Measurements from ENCODE around the gene COL6A2. TPM values are rescaled to one million over a fixed set of nuclear protein-coding genes. Genes with fewer than 3 reads are reported as not detected.
A peak's percentile ranks its signal among the peaks of the same experiment; 100 is the strongest.
"Not testable (repeated sequence)": the region's sequence is repeated elsewhere in the genome, so short reads cannot be mapped to it uniquely, and the experiment has no call there.

COL6A2 gene
- total and polyA plus RNA-seq, 8 donors = 362 to 647 (median 447) TPM

- Histone ChIP-seq H3K4me1 (no peaks in the 10 kb centered on the region), H3K27ac (no peak overlapping the region), H3K27me3 (peaks cover 8 to 38% of the 10 kb centered on the region in 2 donors), H3K36me3 (no peaks in the 10 kb centered on the region), H3K9me3 (peaks cover 0 to 19% of the 10 kb centered on the region in 2 donors), H3K4me3 (no peak overlapping the region)
- ATAC-seq (no peak), DNase-seq (no peak)
- TF ChIP-seq CTCF (IDR thresholded peaks at IDR 0.05) = no peak
- intact Hi-C loops (cut with DNase I) = no loop called here
Observed at GRCh38 chr21:46104104-46104503, 6.2 kb downstream of the COL6A2 start.

GRCh38 chr21:46107376-46107775 is 9.5 kb downstream of the COL6A2 start:
- ATAC-seq; H3K4me3 ChIP-seq; H3K27me3 ChIP-seq; H3K4me1 ChIP-seq; DNase-seq; H3K27ac ChIP-seq; intact Hi-C loops (cut with DNase I); H3K36me3 ChIP-seq: not testable (repeated sequence)
- peaks cover 0 to 16% of the 10 kb centered on the region in 2 donors for H3K9me3 ChIP-seq

GRCh38 chr21:46108827-46109312 is 11.0 kb downstream of the COL6A2 start:
- H3K27ac ChIP-seq = no peak overlapping the region
- H3K4me3 ChIP-seq = no peak overlapping the region
- intact Hi-C loops (cut with DNase I) = no loop called here
- H3K4me1 ChIP-seq = no peaks in the 10 kb centered on the region
- ATAC-seq (no peak), DNase-seq (no peak)
- H3K36me3 ChIP-seq = peaks cover 0 to 19% of the 10 kb centered on the region in 2 donors
- H3K27me3 ChIP-seq = peaks cover 0 to under 1% of the 10 kb centered on the region in 2 donors
- TF ChIP-seq CTCF (IDR thresholded peaks at IDR 0.05) = no peak
- H3K9me3 ChIP-seq = peaks cover 0 to 16% of the 10 kb centered on the region in 2 donors

- ATAC-seq (no peak), DNase-seq (peak in 2 of 4 donors; percentile 25 to 66)
- no peak for TF ChIP-seq CTCF (IDR thresholded peaks at IDR 0.05)
- Histone ChIP-seq H3K36me3 (peaks cover 0 to 25% of the 10 kb centered on the region in 2 donors), H3K27ac (no peak overlapping the region), H3K4me1 (no peaks in the 10 kb centered on the region), H3K4me3 (no peak overlapping the region), H3K27me3 (no peaks in the 10 kb centered on the region), H3K9me3 (peaks cover 0 to 16% of the 10 kb centered on the region in 2 donors)
- intact Hi-C loops (cut with DNase I) = no loop called here
Observed at GRCh38 chr21:46109313-46110221, 11.7 kb downstream of the COL6A2 start.

- no peaks in the 10 kb centered on the region for H3K4me1 ChIP-seq
- peak; percentile 88 for ATAC-seq
- no peak for TF ChIP-seq CTCF (IDR thresholded peaks at IDR 0.05)
- no peak overlapping the region for H3K27ac ChIP-seq
- intact Hi-C loops (cut with DNase I) = no loop called here
- H3K9me3 ChIP-seq = peaks cover 0 to 23% of the 10 kb centered on the region in 2 donors
- H3K36me3 ChIP-seq = peaks cover 0 to 36% of the 10 kb centered on the region in 2 donors
- no peaks in the 10 kb centered on the region for H3K27me3 ChIP-seq
- no peak overlapping the region for H3K4me3 ChIP-seq
- peak in 3 of 4 donors; percentile 37 to 67 (median 61) for DNase-seq
Observed at GRCh38 chr21:46110499-46111192, 12.7 kb downstream of the COL6A2 start.
